Lung (tissue), 12 donors: ENCODE data around the gene CFAP97. TPM values are rescaled to one million over a fixed set of nuclear protein-coding genes. Genes with fewer than 3 reads are reported as not detected.

Source experiments
- ATAC-seq: fragments of 200-7000 bp; cut with Tn5 transposase; one replicate; pipeline ENCODE4 v1.9.1; 2020; ENCODE audit warnings: moderate number of reproducible peaks; ENCODE audit not compliant: insufficient read depth, low FRiP score
- DNase-seq, 3 donors: peaks; one replicate each; pipeline ENCODE4 v3.0.0-alpha.2; 2013 to 2017
- H3K27ac ChIP-seq, 2 donors: one replicate each; pipeline ENCODE4 v1.5.1; 2013; ENCODE audit warnings: mild to moderate bottlenecking in 2 of 2, moderate library complexity in 2 of 2, control low read depth in 1 of 2, inconsistent platforms in 1 of 2, low read depth in 1 of 2, low read length in 1 of 2
- H3K27me3 ChIP-seq, 3 donors: one replicate each; pipeline ENCODE4 v1.5.1; 2013; ENCODE audit warnings: low read length in 2 of 3; ENCODE audit not compliant: control insufficient read depth in 3 of 3, insufficient read depth in 3 of 3
- H3K36me3 ChIP-seq, 4 donors: one replicate each; pipeline ENCODE4 v1.5.1; 2013; ENCODE audit warnings: low read length in 4 of 4, mild to moderate bottlenecking in 1 of 4, moderate library complexity in 1 of 4; ENCODE audit not compliant: control insufficient read depth in 4 of 4, insufficient read depth in 4 of 4
- H3K4me1 ChIP-seq, 5 donors: one replicate each; pipeline ENCODE4 v1.5.1; 2013; ENCODE audit warnings: low read length in 5 of 5, mild to moderate bottlenecking in 2 of 5, moderate library complexity in 1 of 5; ENCODE audit not compliant: control insufficient read depth in 5 of 5, insufficient read depth in 5 of 5
- H3K4me3 ChIP-seq: one replicate; pipeline ENCODE4 v1.5.1; 2013; ENCODE audit warnings: mild to moderate bottlenecking, control low read depth, moderate library complexity
- H3K9ac ChIP-seq, 2 donors: one replicate each; pipeline ENCODE4 v1.5.1; 2013; ENCODE audit warnings: low read length in 2 of 2, control low read depth in 1 of 2; ENCODE audit not compliant: insufficient read depth in 1 of 2
- H3K9me3 ChIP-seq, 4 donors: one replicate each; pipeline ENCODE4 v1.5.1; 2013; ENCODE audit warnings: low read length in 3 of 4, mild to moderate bottlenecking in 1 of 4, moderate library complexity in 1 of 4; ENCODE audit not compliant: control insufficient read depth in 4 of 4, insufficient read depth in 3 of 4
- CTCF ChIP-seq: IDR thresholded peaks from 2 replicates; pipeline ENCODE4 v1.5.1; 2012; ENCODE audit warnings: mild to moderate bottlenecking; ENCODE audit errors: control extremely low read depth, extremely low read depth
- WGBS, 2 donors: extraction: QIAGEN DNeasy Blood & Tissue Kit; methylation state at CpG; one replicate each; pipeline ENCODE4 v1.1.7; 2013; 5-methylcytosine and 5-hydroxymethylcytosine counted together
- polyA plus RNA-seq, 2 donors: library from polyadenylated mRNA; stranded (reverse); fragments of 200-250 nt; gene quantifications; one replicate each; pipeline ENCODE4 v1.2.1, GENCODE V29; 2013
- total RNA-seq, 2 donors: library from RNA; depleted of rRNA in 1 of 2; stranded (reverse); fragments of >200 nt in 1 of 2; gene quantifications; one replicate each; pipeline ENCODE4 v1.2.1, GENCODE V29; 2014 to 2021
- donor health status: control.
- donor health status: control.
- donor health status: Bipolar disorder and iron deficiency.
- donor health status: healthy.
- donor health status: DM: yes; HTN: yes; CAD: no.

CFAP97 gene
- total and polyA plus RNA-seq, 4 donors: 5.4 to 39.2 (median 22.0) TPM

- peaks cover 0 to 4% (median 0%) of the 10 kb centered on the region in 4 donors for H3K36me3 ChIP-seq
- peak within 1 kb of the TSS; percentile 92 for H3K4me3 ChIP-seq
- ATAC-seq: peak; percentile 96
- TF ChIP-seq CTCF: no peak
- H3K9me3 ChIP-seq: no peaks in the 10 kb centered on the region
- H3K9ac ChIP-seq: peak within 1 kb of the TSS in 1 of 2 donors; percentile 16
- H3K27ac ChIP-seq: peak within 1 kb of the TSS; percentile 85 to 96
- H3K27me3 ChIP-seq: peaks cover 0 to 6% (median 0%) of the 10 kb centered on the region in 3 donors
- 1% methylated on average over 53 to 87 of the region's 87 CpGs for WGBS, 2 donors
- peaks cover 0 to 13% (median 4%) of the 10 kb centered on the region in 5 donors for H3K4me1 ChIP-seq
- DNase-seq: peak; percentile 79 to 83 (median 82)
These were observed 60.7 kb downstream of the CFAP97 start, which contains the start of gene SLC25A4 for GRCh38 chr4:185142912-185143600. TSS of gene SLC25A4 (plus strand) at chr4:185143266. CDS start at chr4:185143373, 107 bp downstream.

- H3K9me3 ChIP-seq: no peaks in the 10 kb centered on the region
- 8 to 11% methylated on average over 11 of the region's 11 CpGs for WGBS, 2 donors
- peak overlapping the region; percentile 92 for H3K4me3 ChIP-seq
- no peak for TF ChIP-seq CTCF
- DNase-seq (peak in 1 of 3 donors; percentile 23), ATAC-seq (peak; percentile 24)
- H3K4me1 ChIP-seq: peaks cover 0 to 13% (median 4%) of the 10 kb centered on the region in 5 donors
- no peak overlapping the region for H3K9ac ChIP-seq
- peak overlapping the region; percentile 85 to 96 for H3K27ac ChIP-seq
- peaks cover 0 to 6% (median 0%) of the 10 kb centered on the region in 3 donors for H3K27me3 ChIP-seq
- peaks cover 0 to 4% (median 0%) of the 10 kb centered on the region in 4 donors for H3K36me3 ChIP-seq
These were observed 61.3 kb downstream of the CFAP97 start for GRCh38 chr4:185142564-185142911.

- Histone ChIP-seq H3K36me3 (peaks cover 0 to 4% (median 0%) of the 10 kb centered on the region in 4 donors), H3K27ac (peak overlapping the region in 1 of 2 donors; percentile 51), H3K4me3 (no peak overlapping the region), H3K27me3 (peaks cover 0 to 6% (median 0%) of the 10 kb centered on the region in 3 donors), H3K9ac (no peak overlapping the region), H3K4me1 (peaks cover 0 to 13% (median 4%) of the 10 kb centered on the region in 5 donors), H3K9me3 (no peaks in the 10 kb centered on the region)
- ATAC-seq (no peak), DNase-seq (no peak)
- no peak for TF ChIP-seq CTCF
- 92 to 94% methylated on average over 6 of the region's 6 CpGs for WGBS, 2 donors
These were observed 62.0 kb downstream of the CFAP97 start for GRCh38 chr4:185141777-185142176.
